GM19099 (cell line): ENCODE data around the gene NSMCE1.

Source experiments
- POLR2A ChIP-seq: IDR thresholded peaks from 3 replicates; pipeline ENCODE4 v1.6.1; 2011; ENCODE audit warnings: low read depth; ENCODE audit not compliant: insufficient read length; ENCODE audit errors: extremely low read depth

NSMCE1 gene

DNA sequence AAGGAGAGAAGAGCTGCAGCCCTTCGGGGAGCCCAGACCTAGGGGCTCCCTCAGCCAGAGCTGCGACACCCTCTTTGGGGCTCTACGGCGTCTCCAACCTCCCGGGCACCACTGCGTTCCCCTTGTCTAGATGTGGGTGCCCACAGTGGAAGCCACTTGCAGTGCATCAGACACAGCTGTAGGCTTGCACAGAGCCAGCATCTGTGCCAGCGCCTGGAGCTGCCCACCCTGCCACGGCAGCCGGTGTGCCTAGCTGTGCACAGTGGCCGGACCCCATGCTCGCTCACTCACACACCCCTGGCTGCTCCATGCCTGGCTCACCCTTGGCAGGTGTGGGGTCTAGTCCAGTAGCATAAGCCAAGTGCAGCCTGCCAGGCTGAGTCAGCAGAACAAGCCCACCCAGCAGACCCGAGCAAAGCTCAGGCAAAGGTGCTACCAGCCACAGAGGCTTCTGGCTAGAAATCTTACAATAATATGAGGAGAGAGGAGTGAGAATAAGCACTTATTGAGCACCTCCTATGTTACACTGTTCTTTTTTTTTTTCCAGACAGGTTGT is 78.2 kb downstream of the NSMCE1 start:
- TF ChIP-seq POLR2A, result no peak

DNA sequence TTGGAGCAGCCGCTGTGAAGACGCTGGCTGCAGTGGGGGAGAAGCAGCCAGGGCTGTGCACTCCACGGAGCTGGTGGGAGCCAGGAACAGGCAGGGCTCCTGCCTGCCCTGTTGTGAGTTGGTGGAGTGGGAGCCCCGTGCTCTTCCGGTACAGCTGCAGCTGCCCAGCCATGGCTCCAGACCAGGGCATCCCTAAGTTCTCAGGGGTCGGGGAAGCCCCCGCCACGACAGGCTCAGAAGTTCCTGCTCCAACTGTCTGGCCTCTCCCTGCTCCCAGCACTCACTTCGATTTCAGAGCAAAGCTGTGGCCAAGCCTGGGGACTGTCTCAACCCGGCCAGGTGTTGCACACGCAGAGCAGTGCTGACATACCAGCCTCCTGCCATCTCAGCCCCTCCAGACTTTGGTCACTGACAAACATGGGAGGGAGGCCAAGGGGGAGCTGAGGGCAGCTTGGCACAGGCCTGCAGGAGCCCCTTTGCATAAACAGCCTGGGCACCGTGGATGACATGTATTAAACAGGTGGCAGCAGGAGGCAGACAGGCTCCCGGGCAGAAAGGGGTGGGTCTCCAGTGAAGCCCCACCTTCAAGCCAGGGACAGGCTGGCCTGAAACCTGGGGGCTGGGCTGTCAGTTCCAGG is 79.1 kb downstream of the NSMCE1 start:
- no peak for TF ChIP-seq POLR2A

GRCh38 chr16:27188633-27189032 is 79.9 kb downstream of the NSMCE1 start:
- TF ChIP-seq POLR2A, result no peak

GRCh38 chr16:27185776-27186130 is 82.8 kb downstream of the NSMCE1 start:
- TF ChIP-seq POLR2A, result no peak

GRCh38 chr16:27182906-27183405 is 85.6 kb downstream of the NSMCE1 start:
- no peak for TF ChIP-seq POLR2A

GRCh38 chr16:27181019-27181790 is 87.4 kb downstream of the NSMCE1 start:
- no peak for TF ChIP-seq POLR2A

- TF ChIP-seq POLR2A, result no peak
Observed at GRCh38 chr16:27179500-27180072, 89.0 kb downstream of the NSMCE1 start.

GRCh38 chr16:27177031-27177774 is 91.4 kb downstream of the NSMCE1 start:
- no peak for TF ChIP-seq POLR2A

GRCh38 chr16:27175888-27176287 is 92.7 kb downstream of the NSMCE1 start:
- no peak for TF ChIP-seq POLR2A
